Measurements from ENCODE around the gene PRSS1. TPM values are rescaled to one million over a fixed set of nuclear protein-coding genes. Genes with fewer than 3 reads are reported as not detected.

Gene PRSS1
- total RNA-seq, 2 experiments from 2014 or later, result not detected

DNA sequence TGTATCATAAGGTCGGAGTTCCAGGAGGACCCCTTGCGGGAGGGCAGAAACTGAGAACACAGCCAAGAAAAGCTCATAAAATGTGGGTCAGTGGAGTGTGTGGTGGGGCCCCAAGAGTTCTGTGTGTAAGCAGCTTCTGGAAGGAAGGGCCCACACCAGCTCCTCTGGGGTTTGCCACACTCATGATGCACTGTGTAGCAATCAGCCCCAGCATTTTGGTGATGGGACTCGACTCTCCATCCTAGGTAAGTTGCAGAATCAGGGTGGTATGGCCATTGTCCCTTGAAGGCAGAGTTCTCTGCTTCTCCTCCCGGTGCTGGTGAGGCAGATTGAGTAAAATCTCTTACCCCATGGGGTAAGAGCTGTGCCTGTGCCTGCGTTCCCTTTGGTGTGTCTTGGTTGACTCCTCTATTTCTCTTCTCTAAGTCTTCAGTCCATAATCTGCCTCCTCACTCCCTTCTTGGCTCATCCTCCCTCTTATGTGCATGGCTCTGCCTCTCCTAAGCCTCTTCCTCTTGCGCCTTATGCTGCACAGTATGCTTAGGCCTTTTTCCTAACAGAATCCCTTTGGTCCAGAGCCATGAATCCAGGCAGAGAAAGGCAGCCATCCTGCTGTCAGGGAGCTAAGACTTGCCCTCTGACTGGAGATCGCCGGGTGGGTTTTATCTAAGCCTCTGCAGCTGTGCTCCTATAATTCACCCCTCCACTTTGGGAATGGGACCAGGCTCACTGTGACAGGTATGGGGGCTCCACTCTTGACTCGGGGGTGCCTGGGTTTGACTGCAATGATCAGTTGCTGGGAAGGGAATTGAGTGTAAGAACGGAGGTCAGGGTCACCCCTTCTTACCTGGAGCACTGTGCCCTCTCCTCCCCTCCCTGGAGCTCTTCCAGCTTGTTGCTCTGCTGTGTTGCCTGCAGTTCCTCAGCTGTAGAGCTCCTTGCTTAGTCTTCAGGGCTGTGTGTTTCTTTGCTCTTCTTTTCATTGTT lies 39.3 kb downstream of the PRSS1 start:
- POLR2A ChIA-PET, result interaction anchor here (0.7 to 9.4 kb wide), 3 partner anchors 9 to 339 kb away, joined by 3 to 130 read pairs (median 95); no protein-coding TSS in a partner anchor
- CTCF ChIA-PET, result interaction anchor here (1.6 to 3.5 kb wide), 3 partner anchors 9 to 22 kb away, joined by 4 to 11 read pairs (median 6); no protein-coding TSS in a partner anchor

DNA sequence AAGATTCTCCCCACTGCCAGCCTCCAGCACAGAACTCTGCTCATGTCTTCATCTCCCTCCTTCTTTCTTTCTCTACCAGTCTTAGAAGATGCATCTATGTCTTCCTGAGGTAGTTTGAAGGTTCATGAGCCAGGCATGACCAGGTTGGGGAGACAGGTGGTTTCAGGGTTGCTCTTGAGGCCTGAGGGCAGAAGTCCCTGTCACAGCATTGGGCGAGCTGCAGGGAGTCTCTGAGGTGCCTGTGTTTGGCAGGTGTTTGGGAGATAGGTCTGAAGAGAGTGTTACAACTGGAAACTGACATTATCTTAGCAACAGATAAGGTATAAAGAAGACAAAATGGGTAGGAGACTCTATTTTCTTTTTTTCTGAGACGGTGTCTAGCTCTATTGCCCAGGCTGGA lies 40.2 kb downstream of the PRSS1 start:
- ChIA-PET POLR2A (interaction anchor here (7.9 to 9.4 kb wide), 2 partner anchors 8 to 20 kb away, joined by 95 to 130 read pairs; no protein-coding TSS in a partner anchor), CTCF (interaction anchor here (2.7 kb wide), 1 partner anchor 20 kb away, joined by 23 read pairs; no protein-coding TSS in a partner anchor)

DNA sequence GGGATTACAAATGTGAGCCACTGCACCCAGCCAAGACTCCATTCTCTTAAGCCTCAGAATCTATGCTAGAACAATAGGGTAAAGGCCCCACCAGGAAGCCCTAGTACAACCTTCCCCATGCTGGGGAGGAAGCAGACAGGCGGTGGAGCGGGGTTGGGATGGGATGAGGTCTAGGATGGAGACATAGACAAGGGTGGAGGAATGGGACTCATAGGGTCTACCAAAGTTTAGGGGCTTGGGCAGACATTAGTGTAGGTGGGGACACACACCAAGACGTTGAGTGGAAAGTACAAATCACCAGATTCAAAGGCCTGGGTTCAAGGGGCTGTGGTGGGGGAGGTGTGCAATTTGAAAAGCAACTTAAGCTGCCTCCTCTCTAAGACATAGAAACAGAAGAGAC lies 40.8 kb downstream of the PRSS1 start:
- ChIA-PET CTCF (interaction anchor here (2.7 kb wide), 1 partner anchor 19 kb away, joined by 23 read pairs; no protein-coding TSS in a partner anchor), POLR2A (interaction anchor here (0.6 to 9.4 kb wide), 3 partner anchors 8 to 19 kb away, joined by 3 to 130 read pairs (median 95); no protein-coding TSS in a partner anchor)

DNA sequence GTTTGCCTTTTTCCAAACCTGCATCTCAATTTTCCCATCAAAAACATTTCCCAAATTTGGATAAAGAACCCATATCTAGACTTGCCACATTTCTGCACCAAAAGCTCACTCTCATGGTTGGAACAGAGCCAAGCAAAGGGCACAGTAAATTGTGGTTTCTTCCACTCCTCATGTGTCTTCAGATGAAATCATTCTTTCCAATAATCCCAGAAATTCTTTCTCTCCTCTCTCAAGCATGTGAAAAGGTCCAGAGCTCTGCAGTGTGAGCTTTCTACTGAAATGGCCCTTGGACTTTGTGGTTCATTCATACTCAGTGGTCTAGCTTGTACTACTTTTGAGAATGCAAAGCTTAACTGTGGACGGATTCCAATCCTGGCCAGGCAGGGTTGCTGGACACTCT lies 41.3 kb downstream of the PRSS1 start:
- ChIA-PET CTCF (interaction anchor here (2.7 kb wide), 1 partner anchor 19 kb away, joined by 23 read pairs; no protein-coding TSS in a partner anchor), POLR2A (interaction anchor here (0.6 to 9.4 kb wide), 3 partner anchors 7 to 19 kb away, joined by 3 to 130 read pairs (median 95); no protein-coding TSS in a partner anchor)

DNA sequence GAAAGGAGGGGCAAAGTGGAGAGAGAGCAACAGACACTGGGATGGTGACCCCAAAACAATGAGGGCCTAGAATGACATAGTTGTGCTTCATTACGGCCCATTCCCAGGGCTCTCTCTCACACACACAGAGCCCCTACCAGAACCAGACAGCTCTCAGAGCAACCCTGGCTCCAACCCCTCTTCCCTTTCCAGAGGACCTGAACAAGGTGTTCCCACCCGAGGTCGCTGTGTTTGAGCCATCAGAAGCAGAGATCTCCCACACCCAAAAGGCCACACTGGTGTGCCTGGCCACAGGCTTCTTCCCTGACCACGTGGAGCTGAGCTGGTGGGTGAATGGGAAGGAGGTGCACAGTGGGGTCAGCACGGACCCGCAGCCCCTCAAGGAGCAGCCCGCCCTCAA lies 42.2 kb downstream of the PRSS1 start:
- ChIA-PET CTCF (interaction anchor here (2.7 kb wide), 1 partner anchor 18 kb away, joined by 23 read pairs; no protein-coding TSS in a partner anchor), POLR2A (interaction anchor here (7.9 to 9.4 kb wide), 2 partner anchors 6 to 18 kb away, joined by 95 to 130 read pairs; no protein-coding TSS in a partner anchor)

DNA sequence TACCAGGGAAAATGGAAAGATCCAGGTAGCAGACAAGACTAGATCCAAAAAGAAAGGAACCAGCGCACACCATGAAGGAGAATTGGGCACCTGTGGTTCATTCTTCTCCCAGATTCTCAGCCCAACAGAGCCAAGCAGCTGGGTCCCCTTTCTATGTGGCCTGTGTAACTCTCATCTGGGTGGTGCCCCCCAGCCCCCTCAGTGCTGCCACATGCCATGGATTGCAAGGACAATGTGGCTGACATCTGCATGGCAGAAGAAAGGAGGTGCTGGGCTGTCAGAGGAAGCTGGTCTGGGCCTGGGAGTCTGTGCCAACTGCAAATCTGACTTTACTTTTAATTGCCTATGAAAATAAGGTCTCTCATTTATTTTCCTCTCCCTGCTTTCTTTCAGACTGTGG lies 42.9 kb downstream of the PRSS1 start:
- ChIA-PET CTCF (interaction anchor here (1.7 to 2.7 kb wide), 3 partner anchors 16 to 19 kb away, joined by 6 to 23 read pairs (median 11); no protein-coding TSS in a partner anchor), POLR2A (interaction anchor here (7.9 to 9.4 kb wide), 2 partner anchors 6 to 17 kb away, joined by 95 to 130 read pairs; no protein-coding TSS in a partner anchor)

DNA sequence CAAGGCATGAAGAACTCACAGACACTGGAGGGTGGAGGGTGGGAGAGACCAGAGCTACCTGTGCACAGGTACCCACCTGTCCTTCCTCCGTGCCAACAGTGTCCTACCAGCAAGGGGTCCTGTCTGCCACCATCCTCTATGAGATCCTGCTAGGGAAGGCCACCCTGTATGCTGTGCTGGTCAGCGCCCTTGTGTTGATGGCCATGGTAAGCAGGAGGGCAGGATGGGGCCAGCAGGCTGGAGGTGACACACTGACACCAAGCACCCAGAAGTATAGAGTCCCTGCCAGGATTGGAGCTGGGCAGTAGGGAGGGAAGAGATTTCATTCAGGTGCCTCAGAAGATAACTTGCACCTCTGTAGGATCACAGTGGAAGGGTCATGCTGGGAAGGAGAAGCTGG lies 43.3 kb downstream of the PRSS1 start:
- ChIA-PET POLR2A (interaction anchor here (9.4 kb wide), 1 partner anchor 17 kb away, joined by 95 read pairs; no protein-coding TSS in a partner anchor), CTCF (interaction anchor here (1.7 to 2.4 kb wide), 2 partner anchors 15 to 18 kb away, joined by 6 to 11 read pairs; no protein-coding TSS in a partner anchor)

DNA sequence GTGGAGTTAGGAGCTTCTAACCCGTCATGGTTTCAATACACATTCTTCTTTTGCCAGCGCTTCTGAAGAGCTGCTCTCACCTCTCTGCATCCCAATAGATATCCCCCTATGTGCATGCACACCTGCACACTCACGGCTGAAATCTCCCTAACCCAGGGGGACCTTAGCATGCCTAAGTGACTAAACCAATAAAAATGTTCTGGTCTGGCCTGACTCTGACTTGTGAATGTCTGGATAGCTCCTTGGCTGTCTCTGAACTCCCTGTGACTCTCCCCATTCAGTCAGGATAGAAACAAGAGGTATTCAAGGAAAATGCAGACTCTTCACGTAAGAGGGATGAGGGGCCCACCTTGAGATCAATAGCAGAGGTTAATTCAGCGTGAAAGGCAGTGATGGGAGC lies 43.9 kb downstream of the PRSS1 start:
- POLR2A ChIA-PET, result interaction anchor here (9.4 kb wide), 1 partner anchor 16 kb away, joined by 95 read pairs; no protein-coding TSS in a partner anchor

DNA sequence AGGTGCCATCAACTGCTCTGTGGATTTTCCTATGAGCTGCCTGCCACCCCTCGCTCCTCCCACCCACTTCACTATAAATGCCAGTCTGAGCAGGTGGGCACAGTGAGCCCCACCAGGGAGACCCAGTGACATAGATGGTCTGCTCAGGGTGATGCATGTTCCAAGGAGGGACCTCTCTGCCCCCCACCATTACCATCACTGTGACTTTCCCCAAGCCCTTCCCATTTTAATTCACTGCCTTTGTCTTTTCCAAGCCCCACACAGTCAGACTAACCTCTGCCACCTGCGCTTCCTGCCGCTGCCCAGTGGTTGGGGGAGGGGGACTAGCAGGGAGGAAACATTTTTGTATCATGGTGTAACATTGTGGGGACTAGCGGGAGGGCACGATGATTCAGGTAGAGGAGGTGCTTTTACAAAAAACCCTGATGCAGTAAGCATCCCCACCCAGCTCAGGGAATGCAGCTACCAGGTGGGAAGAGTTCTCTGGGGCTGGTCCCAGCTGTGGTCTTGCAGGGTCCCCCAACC lies 46.1 kb downstream of the PRSS1 start:
- ChIA-PET CTCF (interaction anchor here (0.6 to 5.8 kb wide), 3 partner anchors 9 to 13 kb away, joined by 3 to 79 read pairs (median 4); no protein-coding TSS in a partner anchor), POLR2A (interaction anchor here (5.5 to 6.2 kb wide), 2 partner anchors 7 to 14 kb away, joined by 130 to 154 read pairs; no protein-coding TSS in a partner anchor)

More for the DNA sequence above, 43.9 kb downstream of the PRSS1 start:
- CTCF ChIA-PET, result interaction anchor here (1.7 to 2.4 kb wide), 2 partner anchors 15 to 18 kb away, joined by 6 to 11 read pairs; no protein-coding TSS in a partner anchor

DNA sequence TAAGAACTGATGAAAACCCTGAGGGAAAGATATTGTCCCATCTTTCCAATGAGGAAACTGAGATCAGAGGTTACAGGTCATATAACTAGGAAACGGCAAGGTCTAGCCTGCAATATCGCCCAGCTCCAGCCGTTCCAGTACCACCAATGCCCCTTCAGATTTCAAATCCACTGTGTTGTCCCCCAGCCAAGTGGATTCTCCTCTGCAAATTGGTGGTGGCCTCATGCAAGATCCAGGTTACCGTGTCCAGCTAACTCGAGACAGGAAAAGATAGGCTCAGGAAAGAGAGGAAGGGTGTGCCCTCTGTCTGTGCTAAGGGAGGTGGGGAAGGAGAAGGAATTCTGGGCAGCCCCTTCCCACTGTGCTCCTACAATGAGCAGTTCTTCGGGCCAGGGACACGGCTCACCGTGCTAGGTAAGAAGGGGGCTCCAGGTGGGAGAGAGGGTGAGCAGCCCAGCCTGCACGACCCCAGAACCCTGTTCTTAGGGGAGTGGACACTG lies 46.8 kb downstream of the PRSS1 start:
- POLR2A ChIA-PET, result interaction anchor here (5.5 to 6.2 kb wide), 2 partner anchors 8 to 13 kb away, joined by 130 to 154 read pairs; no protein-coding TSS in a partner anchor
- CTCF ChIA-PET, result interaction anchor here (1.1 to 5.8 kb wide), 2 partner anchors 10 to 12 kb away, joined by 4 to 79 read pairs; no protein-coding TSS in a partner anchor

DNA sequence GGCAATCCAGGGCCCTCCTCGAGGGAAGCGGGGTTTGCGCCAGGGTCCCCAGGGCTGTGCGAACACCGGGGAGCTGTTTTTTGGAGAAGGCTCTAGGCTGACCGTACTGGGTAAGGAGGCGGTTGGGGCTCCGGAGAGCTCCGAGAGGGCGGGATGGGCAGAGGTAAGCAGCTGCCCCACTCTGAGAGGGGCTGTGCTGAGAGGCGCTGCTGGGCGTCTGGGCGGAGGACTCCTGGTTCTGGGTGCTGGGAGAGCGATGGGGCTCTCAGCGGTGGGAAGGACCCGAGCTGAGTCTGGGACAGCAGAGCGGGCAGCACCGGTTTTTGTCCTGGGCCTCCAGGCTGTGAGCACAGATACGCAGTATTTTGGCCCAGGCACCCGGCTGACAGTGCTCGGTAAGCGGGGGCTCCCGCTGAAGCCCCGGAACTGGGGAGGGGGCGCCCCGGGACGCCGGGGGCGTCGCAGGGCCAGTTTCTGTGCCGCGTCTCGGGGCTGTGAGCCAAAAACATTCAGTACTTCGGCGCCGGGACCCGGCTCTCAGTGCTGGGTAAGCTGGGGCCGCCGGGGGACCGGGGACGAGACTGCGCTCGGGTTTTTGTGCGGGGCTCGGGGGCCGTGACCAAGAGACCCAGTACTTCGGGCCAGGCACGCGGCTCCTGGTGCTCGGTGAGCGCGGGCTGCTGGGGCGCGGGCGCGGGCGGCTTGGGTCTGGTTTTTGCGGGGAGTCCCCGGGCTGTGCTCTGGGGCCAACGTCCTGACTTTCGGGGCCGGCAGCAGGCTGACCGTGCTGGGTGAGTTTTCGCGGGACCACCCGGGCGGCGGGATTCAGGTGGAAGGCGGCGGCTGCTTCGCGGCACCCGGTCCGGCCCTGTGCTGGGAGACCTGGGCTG lies 47.5 kb downstream of the PRSS1 start:
- CTCF ChIA-PET, result interaction anchor here (1.1 to 5.8 kb wide), 6 partner anchors 10 to 262 kb away, joined by 3 to 79 read pairs (median 4); no protein-coding TSS in a partner anchor

DNA sequence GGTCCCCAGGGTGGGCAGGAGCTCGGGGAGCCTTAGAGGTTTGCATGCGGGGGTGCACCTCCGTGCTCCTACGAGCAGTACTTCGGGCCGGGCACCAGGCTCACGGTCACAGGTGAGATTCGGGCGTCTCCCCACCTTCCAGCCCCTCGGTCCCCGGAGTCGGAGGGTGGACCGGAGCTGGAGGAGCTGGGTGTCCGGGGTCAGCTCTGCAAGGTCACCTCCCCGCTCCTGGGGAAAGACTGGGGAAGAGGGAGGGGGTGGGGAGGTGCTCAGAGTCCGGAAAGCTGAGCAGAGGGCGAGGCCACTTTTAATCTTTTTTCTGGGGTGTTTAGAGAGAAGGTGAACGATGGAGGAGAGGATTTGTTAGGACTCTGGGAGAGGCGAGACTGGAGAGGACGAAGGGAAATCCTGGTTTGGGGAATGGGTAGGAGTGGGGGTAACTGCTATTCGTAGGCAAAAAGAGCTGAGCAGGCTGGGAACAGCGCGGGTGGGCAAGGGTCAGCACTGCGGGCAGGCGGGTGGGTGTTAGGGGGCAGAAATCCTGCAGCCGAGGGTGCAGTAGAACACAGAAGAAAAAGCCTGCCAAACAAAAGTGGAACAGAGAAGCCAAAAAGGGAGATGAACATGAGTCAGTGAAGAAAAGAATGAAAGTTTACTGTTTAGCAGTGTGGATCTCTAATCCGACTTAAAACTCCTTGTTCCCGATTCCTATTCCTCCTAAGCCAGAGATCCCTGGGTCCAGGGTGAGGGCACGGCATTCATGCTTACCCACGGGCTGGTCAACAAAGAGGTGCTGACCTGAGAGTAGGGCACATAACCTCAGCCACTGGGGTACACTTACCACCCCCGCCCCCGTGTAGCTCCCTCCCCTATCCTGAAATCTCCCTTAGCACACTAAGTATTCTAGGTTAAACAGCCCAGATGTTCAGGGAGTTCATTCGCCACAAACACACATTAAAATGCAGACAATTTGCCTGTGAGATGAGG lies 48.4 kb downstream of the PRSS1 start:
- ChIA-PET POLR2A (interaction anchor here (0.6 to 6.2 kb wide), 12 partner anchors 10 to 583 kb away, joined by 3 to 154 read pairs (median 3); no protein-coding TSS in a partner anchor), CTCF (interaction anchor here (0.6 to 5.8 kb wide), 8 partner anchors 11 to 305 kb away, joined by 3 to 79 read pairs (median 4); no protein-coding TSS in a partner anchor)

More for the DNA sequence above, 47.5 kb downstream of the PRSS1 start:
- POLR2A ChIA-PET, result interaction anchor here (1.1 to 6.2 kb wide), 7 partner anchors 9 to 583 kb away, joined by 3 to 154 read pairs (median 3); no protein-coding TSS in a partner anchor

DNA sequence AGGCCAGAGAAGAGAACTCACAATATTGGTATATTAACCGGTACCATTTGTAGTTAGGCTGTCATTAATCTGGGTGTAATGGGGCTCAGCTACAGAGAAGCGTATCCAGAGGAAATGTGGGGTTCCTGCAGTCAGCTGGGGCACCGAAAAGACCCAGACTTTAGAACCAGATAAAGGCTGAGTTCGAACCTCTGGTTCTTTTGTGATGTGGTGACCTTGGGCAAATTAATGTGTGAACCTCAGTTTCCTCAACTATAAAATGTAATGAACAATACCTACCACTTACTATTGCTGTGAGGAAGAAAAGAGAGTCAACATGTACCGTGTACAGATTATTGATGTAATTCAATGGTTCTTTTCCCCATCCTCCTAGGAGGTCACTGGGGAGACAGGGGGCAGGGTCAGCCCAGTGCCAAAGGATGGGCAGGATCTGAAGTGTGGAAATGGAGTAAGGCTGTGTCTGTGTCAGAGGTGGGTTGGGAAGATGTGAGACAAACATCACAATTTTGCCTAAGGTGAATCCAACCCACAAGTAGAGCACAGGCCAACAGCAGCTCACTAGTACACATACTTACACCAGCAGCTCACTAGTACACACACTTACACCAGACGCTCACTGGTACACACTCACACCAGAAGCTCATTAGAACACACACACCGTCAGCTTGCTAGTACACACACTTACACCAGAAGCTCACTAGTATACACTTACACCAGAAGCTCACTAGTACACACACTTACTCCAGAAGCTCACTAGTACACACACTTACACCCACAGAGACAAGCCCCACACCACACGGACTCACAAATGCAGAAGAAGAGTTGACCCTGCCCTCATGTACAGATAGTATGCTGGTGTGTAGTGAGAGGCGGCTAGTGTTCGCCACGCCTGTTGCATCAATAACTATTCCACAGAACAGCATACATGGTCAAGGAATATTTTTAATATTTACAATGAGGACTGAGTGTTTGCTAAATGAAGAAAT lies 49.5 kb downstream of the PRSS1 start:
- CTCF ChIA-PET, result interaction anchor here (0.6 to 5.8 kb wide), 6 partner anchors 10 to 306 kb away, joined by 3 to 79 read pairs (median 4); no protein-coding TSS in a partner anchor
- POLR2A ChIA-PET, result interaction anchor here (0.6 to 6.2 kb wide), 9 partner anchors 10 to 472 kb away, joined by 3 to 154 read pairs (median 4); no protein-coding TSS in a partner anchor

DNA sequence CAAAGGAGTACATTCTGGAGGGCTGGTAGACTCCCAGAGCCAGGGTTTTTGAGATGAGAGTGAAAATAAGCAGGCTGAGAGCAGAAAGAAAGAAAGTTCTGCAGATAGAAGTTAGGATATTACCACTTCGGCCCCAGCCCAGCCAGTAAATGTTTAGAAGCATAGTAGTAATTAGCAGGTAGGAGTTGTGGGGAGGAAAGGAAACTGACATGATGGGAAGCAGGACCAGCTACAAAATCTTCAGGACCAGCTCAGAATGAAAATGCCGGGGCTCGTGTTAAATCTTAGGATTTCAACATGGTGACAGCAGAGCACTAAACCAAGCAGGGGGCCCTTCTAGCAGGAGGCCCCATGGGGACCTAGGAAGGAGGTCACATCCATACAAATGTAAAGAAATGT lies 50.2 kb downstream of the PRSS1 start:
- ChIA-PET CTCF (interaction anchor here (0.9 to 5.8 kb wide), 2 partner anchors 9 to 473 kb away, joined by 3 to 79 read pairs; no protein-coding TSS in a partner anchor), POLR2A (interaction anchor here (0.8 to 6.2 kb wide), 3 partner anchors 10 to 163 kb away, joined by 3 to 154 read pairs (median 130); no protein-coding TSS in a partner anchor)

All from activated CD8-positive, alpha-beta memory T cell treated with anti-CD3 and anti-CD28 coated beads for 36 hours (primary cell).